ENCODE measurements around the gene PIGU. TPM values are rescaled to one million over a fixed set of nuclear protein-coding genes. Genes with fewer than 3 reads are reported as not detected.

PIGU gene
- 22.5 to 31.4 TPM (median 27.6 TPM) in 5 replicates for total RNA-seq (2022; extraction: Qiagen RNA extraction; ENCODE audit: low read depth)

GRCh38 chr20:34676642-34677373, at the start of gene PIGU:
PIGU (minus strand) TSS chr20:34677092; CDS start chr20:34677085, 7 bp downstream.

GRCh38 chr20:34704177-34705007, 27.5 kb upstream of the PIGU start, which contains the start of gene TP53INP2:
TP53INP2 (plus strand) TSS chr20:34704344; CDS start chr20:34708740, 4,396 bp downstream.

GRCh38 chr20:34558320-34559218, 118.3 kb downstream of the PIGU start, which contains the start of gene MAP1LC3A:
MAP1LC3A (plus strand) TSS chr20:34558718; CDS start chr20:34558869, 151 bp downstream.

GRCh38 chr20:34516247-34517113, 160.4 kb downstream of the PIGU start, which contains the start of gene DYNLRB1:
DYNLRB1 (plus strand) TSS chr20:34516422; CDS start chr20:34516459, 37 bp downstream.

Other genes starting within 250 kb of the PIGU start
- gene DYNLRB1, start 160.7 kb downstream of the PIGU start, total RNA-seq (2022; extraction: Qiagen RNA extraction; ENCODE audit: low read depth), result 221 to 257 TPM (median 231 TPM) in 5 replicates
- 17.7 to 33.0 TPM (median 27.7 TPM) in 5 replicates for gene MAP1LC3A, start 118.4 kb downstream of the PIGU start, total RNA-seq (2022; extraction: Qiagen RNA extraction; ENCODE audit: low read depth)
- gene TP53INP2, start 27.3 kb upstream of the PIGU start, total RNA-seq (2022; extraction: Qiagen RNA extraction; ENCODE audit: low read depth), result 6.5 to 8.7 TPM (median 8.1 TPM) in 5 replicates
- 17.5 to 20.1 TPM (median 19.8 TPM) in 5 replicates for gene NCOA6, start 148.6 kb upstream of the PIGU start, total RNA-seq (2022; extraction: Qiagen RNA extraction; ENCODE audit: low read depth)
- gene GGT7, start 195.8 kb upstream of the PIGU start, total RNA-seq (2022; extraction: Qiagen RNA extraction; ENCODE audit: low read depth), result 5.4 to 7.7 TPM (median 6.9 TPM) in 5 replicates
- 7.9 to 11.0 TPM (median 8.9 TPM) in 5 replicates for gene ACSS2, start 199.5 kb upstream of the PIGU start, total RNA-seq (2022; extraction: Qiagen RNA extraction; ENCODE audit: low read depth)

Measured in A549 treated with RU486 at 1 μM for 4 hours (cell line).